ENCODE results near the gene MYO1A. TPM values are rescaled to one million over a fixed set of nuclear protein-coding genes. Genes with fewer than 3 reads are reported as not detected.
"Not testable (repeated sequence)": the region's sequence is repeated elsewhere in the genome, so short reads cannot be mapped to it uniquely, and the experiment has no call there.

Gene MYO1A
- polyA plus RNA-seq, 1 donor from 2014 or later: not detected

GRCh38 chr12:57057067-57057751 lies 7.3 kb upstream of the MYO1A start:
- Histone ChIP-seq H3K9me2 (ENCODE audit: insufficient read depth, low read length) (no peaks in the 10 kb centered on the region), H3K9ac (ENCODE audit: low read length) (no peak overlapping the region), H3K9me3 (ENCODE audit: low read length) (no peaks in the 10 kb centered on the region), H3F3A (ENCODE audit: insufficient read depth, low read length, poor library complexity, severe bottlenecking) (no peaks in the 10 kb centered on the region), H3K27me3 (ENCODE audit: insufficient read depth, low read depth, low read length) (no peaks in the 10 kb centered on the region), H2AFZ (ENCODE audit: low read depth, low read length) (no peak overlapping the region), H3K79me2 (replicated peaks; ENCODE audit: insufficient read depth, low read length) (no peaks in the 10 kb centered on the region), H3K4me3 (ENCODE audit: low read length) (no peak overlapping the region), H3K4me2 (ENCODE audit: low read length) (no peak overlapping the region), H4K20me1 (ENCODE audit: insufficient read depth) (no peaks in the 10 kb centered on the region), H3K36me3 (ENCODE audit: insufficient read depth, low read length) (no peaks in the 10 kb centered on the region), H3K27ac (ENCODE audit: low read length) (no peak overlapping the region)
- TF ChIP-seq TAF1 (IDR thresholded peaks at IDR 0.05; ENCODE audit: low read depth): no peak
- no peak for TF ChIP-seq MXI1 (conservative IDR thresholded peaks at IDR 0.05; ENCODE audit: poor library complexity, severe bottlenecking)
- no peak for TF ChIP-seq REST (IDR thresholded peaks at IDR 0.05; ENCODE audit: borderline replicate concordance)
- no peak for TF ChIP-seq SMC3 (conservative IDR thresholded peaks at IDR 0.05; ENCODE audit: poor library complexity)
- no peak for TF ChIP-seq EP300 (conservative IDR thresholded peaks at IDR 0.05; ENCODE audit: poor library complexity, severe bottlenecking)
- no peak for TF ChIP-seq RAD21 (conservative IDR thresholded peaks at IDR 0.05)
- no peak for TF ChIP-seq EZH2 (IDR thresholded peaks at IDR 0.05; ENCODE audit: borderline replicate concordance, insufficient read depth, low read length, poor library complexity, severe bottlenecking)
- TF ChIP-seq POLR2AphosphoS5 (IDR thresholded peaks at IDR 0.05): no peak
- no peak for TF ChIP-seq CTCF (IDR thresholded peaks at IDR 0.05; ENCODE audit: poor library complexity, severe bottlenecking)

- Histone ChIP-seq H3F3A (ENCODE audit: insufficient read depth, low read length, poor library complexity, severe bottlenecking) (no peaks in the 10 kb centered on the region), H3K9me2 (ENCODE audit: insufficient read depth, low read length) (no peaks in the 10 kb centered on the region), H3K27me3 (ENCODE audit: insufficient read depth, low read depth, low read length) (no peaks in the 10 kb centered on the region), H3K4me3 (ENCODE audit: low read length) (no peak overlapping the region), H3K27ac (ENCODE audit: low read length) (no peak overlapping the region), H3K9ac (ENCODE audit: low read length) (no peak overlapping the region), H3K4me2 (ENCODE audit: low read length) (no peak overlapping the region), H4K20me1 (ENCODE audit: insufficient read depth) (no peaks in the 10 kb centered on the region), H3K36me3 (ENCODE audit: insufficient read depth, low read length) (no peaks in the 10 kb centered on the region), H3K9me3 (ENCODE audit: low read length) (no peaks in the 10 kb centered on the region), H2AFZ (ENCODE audit: low read depth, low read length) (no peak overlapping the region), H3K79me2 (replicated peaks; ENCODE audit: insufficient read depth, low read length) (no peaks in the 10 kb centered on the region)
- TF ChIP-seq MXI1 (conservative IDR thresholded peaks at IDR 0.05; ENCODE audit: poor library complexity, severe bottlenecking) (no peak), SMC3 (conservative IDR thresholded peaks at IDR 0.05; ENCODE audit: poor library complexity) (no peak), EP300 (conservative IDR thresholded peaks at IDR 0.05; ENCODE audit: poor library complexity, severe bottlenecking) (no peak), POLR2AphosphoS5 (IDR thresholded peaks at IDR 0.05) (no peak), EZH2 (IDR thresholded peaks at IDR 0.05; ENCODE audit: borderline replicate concordance, insufficient read depth, low read length, poor library complexity, severe bottlenecking) (no peak), TAF1 (IDR thresholded peaks at IDR 0.05; ENCODE audit: low read depth) (no peak), RAD21 (conservative IDR thresholded peaks at IDR 0.05) (no peak), CTCF (IDR thresholded peaks at IDR 0.05; ENCODE audit: poor library complexity, severe bottlenecking) (no peak), REST (IDR thresholded peaks at IDR 0.05; ENCODE audit: borderline replicate concordance) (no peak)
Observed at GRCh38 chr12:57055824-57056223, 5.9 kb upstream of the MYO1A start.

- not testable (repeated sequence) for H3K9me3 ChIP-seq (ENCODE audit: low read length); H3K27ac ChIP-seq (ENCODE audit: low read length); H3K36me3 ChIP-seq (ENCODE audit: insufficient read depth, low read length); H3K79me2 ChIP-seq (replicated peaks; ENCODE audit: insufficient read depth, low read length); H3K4me3 ChIP-seq (ENCODE audit: low read length); H3K4me2 ChIP-seq (ENCODE audit: low read length); H3K9me2 ChIP-seq (ENCODE audit: insufficient read depth, low read length); H3F3A ChIP-seq (ENCODE audit: insufficient read depth, low read length, poor library complexity, severe bottlenecking); H3K9ac ChIP-seq (ENCODE audit: low read length); H2AFZ ChIP-seq (ENCODE audit: low read depth, low read length); H4K20me1 ChIP-seq (ENCODE audit: insufficient read depth); H3K27me3 ChIP-seq (ENCODE audit: insufficient read depth, low read depth, low read length)
Observed at GRCh38 chr12:57053901-57054300, 4.0 kb upstream of the MYO1A start.
